Retina (tissue), 1 donor: ENCODE results near the gene ADRA2B.

ENCODE experiments used
- DNase-seq: peaks from one replicate; pipeline ENCODE4 v3.0.0-alpha.2; 2016

The ADRA2B gene

DNA sequence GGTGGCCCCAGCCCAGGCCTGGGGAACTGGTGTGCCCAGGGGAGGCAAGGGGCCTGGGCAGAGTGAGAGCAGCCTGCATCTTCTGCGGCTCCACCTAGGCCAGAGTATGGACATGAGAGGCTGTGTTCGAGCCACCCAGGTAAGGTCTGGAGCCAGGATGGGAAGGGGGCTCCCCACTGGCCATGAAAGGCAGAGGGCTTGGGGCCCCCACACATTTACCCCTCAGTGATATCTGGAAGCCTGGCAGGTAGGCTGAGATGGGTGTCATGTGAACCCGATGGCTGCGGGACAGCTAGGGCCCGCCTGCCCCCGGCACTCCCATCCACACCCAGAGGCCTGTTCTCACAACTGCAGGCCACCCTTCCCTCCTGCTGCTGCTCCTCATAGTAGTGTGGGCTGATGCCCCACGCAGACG is 13.2 kb downstream of the ADRA2B start:
- DNase-seq: no peak

- DNase-seq: no peak
Observed at GRCh38 chr2:96102596-96103186, 13.7 kb downstream of the ADRA2B start.

DNA sequence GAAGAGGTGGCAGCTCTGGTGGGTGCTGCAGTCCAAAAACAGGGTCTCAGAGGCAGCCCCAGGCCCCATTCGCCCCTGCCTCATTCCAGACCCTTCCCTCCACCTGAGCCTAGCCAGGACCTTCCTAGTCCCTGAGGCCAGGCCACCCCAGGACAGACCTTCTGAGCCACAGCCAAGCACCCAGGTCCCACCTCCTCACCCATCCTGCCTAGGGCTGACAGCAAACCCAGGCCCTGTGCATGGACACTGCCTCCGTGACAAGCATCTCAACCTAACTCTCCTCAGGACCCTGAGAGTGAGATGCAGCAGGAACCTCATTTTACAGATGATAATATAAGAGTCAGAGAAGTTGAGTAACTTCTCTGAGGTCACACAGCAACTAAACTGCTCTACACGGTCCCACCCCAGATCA is 15.5 kb downstream of the ADRA2B start:
- DNase-seq: no peak

DNA sequence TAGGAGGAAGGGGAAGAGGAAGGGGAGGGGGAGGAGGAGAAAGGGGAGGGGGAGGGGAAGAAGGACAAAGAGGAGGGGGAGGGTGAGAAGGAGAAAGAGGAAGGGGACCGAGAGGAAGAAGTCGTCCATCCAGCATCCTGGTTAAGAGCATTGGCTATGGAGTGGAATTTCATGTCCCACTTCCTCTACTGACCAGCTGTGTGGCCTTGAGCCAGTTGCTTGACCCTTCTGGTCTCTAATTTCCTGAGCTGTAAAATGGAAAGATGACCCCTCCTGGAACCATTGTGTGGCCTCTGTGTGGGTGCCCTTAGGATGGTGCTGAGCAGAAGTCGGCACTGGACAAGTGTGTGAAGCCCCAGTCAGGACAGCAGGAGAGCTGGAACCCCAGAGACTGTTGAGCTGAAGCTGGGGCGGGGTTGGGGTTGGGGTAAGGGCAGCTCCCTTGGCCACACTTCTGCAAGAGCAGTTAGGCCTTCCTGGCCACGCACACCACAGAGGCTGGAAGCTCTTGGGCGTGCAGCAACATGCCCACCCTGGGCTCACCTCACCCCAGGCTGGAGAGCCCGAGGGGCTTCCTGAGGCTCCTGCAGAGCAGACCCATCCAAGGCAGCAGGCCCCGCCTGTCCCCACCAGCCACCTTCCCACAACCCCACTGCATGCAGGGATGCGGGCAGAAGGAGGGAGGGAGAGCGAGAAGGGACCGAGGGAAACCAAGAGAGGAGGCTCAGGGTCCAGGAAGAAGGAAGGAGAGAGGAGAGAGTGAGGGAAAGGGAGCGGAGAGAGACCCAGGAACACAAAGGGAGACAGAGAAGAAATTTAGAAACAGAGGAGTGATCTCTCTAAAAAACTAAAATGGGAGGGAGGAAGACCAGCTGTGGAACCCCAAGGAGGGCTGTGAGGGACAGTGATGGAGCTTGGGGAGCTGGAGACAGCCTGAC is 16.2 kb downstream of the ADRA2B start:
- DNase-seq: peak; percentile 0

DNA sequence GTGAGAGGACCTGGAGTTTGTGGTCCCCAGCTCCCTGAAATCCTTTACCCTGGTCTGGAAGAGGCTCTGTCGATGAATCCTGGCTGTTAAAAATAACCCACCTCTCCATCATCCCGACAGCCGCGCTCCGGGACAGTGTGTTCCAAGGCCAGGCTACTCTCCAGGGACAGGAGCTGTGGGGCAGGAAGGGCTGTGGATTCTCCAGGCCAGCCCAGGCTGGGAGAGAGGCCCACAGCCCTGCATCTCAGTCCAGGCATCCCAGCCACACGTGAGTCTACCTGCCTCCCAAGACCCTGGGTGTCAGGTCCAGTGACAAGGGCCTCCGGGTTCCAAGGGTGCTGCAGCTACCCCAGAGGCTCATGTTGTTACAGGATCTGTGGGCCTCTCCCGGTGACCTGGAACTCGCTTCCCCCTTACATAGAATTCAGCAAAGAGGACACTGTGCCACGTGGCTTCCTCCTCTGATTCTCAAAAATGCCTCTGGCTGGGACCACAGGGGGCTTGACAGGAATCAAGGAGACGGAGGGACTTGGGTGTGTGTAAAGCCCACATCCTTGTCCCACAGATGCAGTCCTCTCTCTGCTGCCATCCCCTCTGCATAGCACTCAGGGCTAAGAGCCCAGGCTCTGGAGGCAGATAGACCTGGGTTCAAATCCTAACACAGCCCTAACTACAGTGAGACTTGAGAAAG is 17.3 kb downstream of the ADRA2B start:
- DNase-seq: peak; percentile 2

GRCh38 chr2:96097951-96098823 is 18.2 kb downstream of the ADRA2B start:
- DNase-seq: peak; percentile 2

- DNase-seq: no peak
Observed at GRCh38 chr2:96097441-96097840, 18.9 kb downstream of the ADRA2B start.

DNA sequence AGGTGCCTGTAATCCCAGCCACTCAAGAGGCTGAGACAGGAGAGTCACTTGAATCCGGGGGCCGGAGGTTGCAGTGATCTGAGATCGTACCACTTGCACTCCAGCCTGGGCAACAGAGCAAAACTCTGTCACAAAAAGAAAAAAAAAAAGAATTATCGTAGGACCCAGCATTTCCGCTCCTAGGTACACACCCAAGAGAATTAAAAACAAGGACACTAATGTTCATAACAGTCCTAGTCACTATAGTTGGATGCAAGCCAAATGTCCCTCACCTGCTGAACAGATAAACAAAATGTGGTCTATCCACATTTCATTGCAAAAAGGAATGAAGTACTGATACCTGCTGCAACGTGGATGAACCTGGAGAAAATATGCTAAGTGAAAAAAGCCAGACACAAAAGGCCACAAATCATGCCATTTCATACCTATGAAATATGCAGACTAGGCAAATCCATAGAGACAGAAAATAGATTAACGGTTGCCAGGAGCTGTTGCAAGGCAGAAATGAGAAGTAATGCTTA is 21.2 kb downstream of the ADRA2B start:
- DNase-seq: no peak

DNA sequence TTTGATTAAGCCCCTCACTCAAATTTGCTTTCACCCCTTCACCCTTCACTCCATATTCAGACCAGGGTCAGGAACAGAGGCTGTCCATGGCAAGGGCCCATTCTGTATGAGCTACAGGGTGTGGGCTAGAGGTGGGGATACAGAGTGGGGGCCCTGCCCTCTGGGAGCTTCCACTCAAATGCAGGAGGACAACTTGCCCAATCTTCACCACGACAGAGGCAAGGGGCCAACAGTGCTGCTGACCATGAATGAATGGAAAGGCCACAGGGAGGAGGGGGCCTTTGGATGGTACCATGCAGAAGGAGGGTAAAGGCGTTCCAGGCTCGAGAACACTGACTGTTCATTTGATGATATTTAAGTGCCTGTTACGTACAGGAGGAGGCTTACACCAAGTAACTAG is 22.8 kb downstream of the ADRA2B start:
- no peak for DNase-seq

DNA sequence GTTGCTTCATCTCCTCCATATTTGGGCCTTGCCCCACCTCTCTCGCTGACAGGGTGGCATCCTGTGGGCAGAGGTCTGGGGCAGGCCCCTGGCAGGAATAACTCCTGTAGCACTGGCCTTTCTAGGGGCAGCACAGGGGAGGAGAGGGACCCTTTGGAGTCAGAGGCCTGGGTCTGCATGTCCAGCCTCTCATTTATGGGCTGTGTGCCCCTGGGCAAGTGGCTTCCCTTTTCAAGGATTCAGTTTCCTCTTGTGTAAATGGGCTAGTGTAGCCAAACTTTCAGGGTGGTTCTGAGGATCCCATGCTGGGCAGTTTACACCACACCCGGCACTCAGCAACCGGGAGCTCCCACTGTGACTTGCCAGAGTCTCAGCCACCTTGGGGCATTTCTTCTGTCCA is 23.4 kb downstream of the ADRA2B start:
- no peak for DNase-seq

GRCh38 chr2:96092573-96092877 is 23.8 kb downstream of the ADRA2B start:
- DNase-seq: no peak

- DNase-seq: peak; percentile 5
Observed at GRCh38 chr2:96091711-96092572, 24.4 kb downstream of the ADRA2B start.

- peak; percentile 1 for DNase-seq
Observed at GRCh38 chr2:96091141-96091710, 25.1 kb downstream of the ADRA2B start.

- DNase-seq: peak; percentile 13
Observed at GRCh38 chr2:96090196-96090926, 26.0 kb downstream of the ADRA2B start.

DNA sequence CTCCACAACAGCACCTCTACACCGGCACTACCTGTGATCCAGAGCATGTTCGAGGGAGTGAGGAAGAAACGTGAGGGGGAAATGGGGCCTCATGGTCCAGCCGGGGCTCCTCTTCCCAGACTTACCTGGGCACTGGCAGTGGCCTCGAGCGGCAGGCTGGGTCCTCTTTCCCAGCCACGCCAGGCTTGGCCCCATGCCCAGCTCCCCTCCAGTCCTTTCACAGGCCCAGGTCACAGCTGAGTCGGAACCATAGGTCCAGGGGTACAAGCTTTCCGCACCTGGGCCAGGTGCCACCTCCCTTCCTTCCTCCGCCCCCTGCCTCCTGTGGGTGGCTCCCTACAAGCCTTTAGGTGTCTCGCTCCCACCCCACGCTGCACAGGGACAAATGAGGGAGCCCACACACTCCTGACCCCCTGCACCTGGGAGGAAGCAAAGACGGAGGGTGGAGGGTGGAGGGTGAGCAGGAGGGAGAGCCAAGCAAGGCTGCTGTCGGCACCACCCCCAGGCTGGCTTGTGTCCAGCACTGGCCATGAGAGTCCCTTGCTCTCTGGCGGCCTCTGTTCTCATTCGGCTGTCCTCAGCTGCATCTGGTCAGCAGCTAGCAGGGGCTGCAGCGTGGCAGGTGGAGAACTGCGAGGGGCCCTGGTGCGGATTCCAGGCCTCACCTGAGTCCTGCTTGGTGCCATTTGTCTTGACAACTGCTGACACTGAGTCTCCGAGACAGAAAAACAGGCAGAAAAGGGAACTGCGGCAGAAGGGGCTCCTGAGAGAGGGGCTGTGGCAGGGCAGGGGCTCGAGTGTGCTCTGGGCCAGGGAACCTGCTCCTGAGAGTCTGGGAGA is 26.8 kb downstream of the ADRA2B start:
- no peak for DNase-seq

GRCh38 chr2:96088340-96089335 is 27.7 kb downstream of the ADRA2B start:
- DNase-seq: no peak

- DNase-seq: no peak
Observed at GRCh38 chr2:96087130-96087529, 29.2 kb downstream of the ADRA2B start.
